Measurements from ENCODE around the gene LRRN3. TPM values are rescaled to one million over a fixed set of nuclear protein-coding genes. Genes with fewer than 3 reads are reported as not detected.

The LRRN3 gene
- total and polyA plus RNA-seq, 2 of the 8 experiments (the other 6 are each of a cell fraction or from before 2014, with no cell fraction given), result 0.20 to 0.32 TPM

- H3K4me2 ChIP-seq (ENCODE audit: insufficient read depth in 1 of 2, low read depth in 2 of 2, low read length in 2 of 2), result no peak overlapping the region
- no peak overlapping the region for H4K8ac ChIP-seq (ENCODE audit: extremely low read depth, insufficient read depth, low read length)
- H4K91ac ChIP-seq (replicated peaks; ENCODE audit: insufficient read length, low read length), result no peak overlapping the region
- DNase-seq (ENCODE audit: low read depth in 1 of 2, low spot score in 2 of 2) (no peak), FAIRE-seq (no peak)
- H2BK5ac ChIP-seq (ENCODE audit: low read depth, low read length), result no peak overlapping the region
- no peaks in the 10 kb centered on the region for H4K20me1 ChIP-seq (replicated peaks in 1 of 2; ENCODE audit: control insufficient read depth in 1 of 2, insufficient read depth in 2 of 2, low read length in 2 of 2)
- H2BK12ac ChIP-seq (ENCODE audit: low read depth, low read length), result no peak overlapping the region
- H2AFZ ChIP-seq (ENCODE audit: low read length), result no peak overlapping the region
- no peak overlapping the region; the same call in 1 of the 2 replicates for H3K18ac ChIP-seq (ENCODE audit: extremely low read depth, low read length)
- H3K79me1 ChIP-seq (ENCODE audit: low read depth, low read length), result no peaks in the 10 kb centered on the region
- ChIA-PET POLR2A (ENCODE audit: partially characterized antibody) (no interaction called here), CTCF (ENCODE audit: partially characterized antibody) (interaction anchor here (0.6 kb wide), 1 partner anchor 188 kb away, joined by 4 read pairs; no protein-coding TSS in a partner anchor)
- H2BK15ac ChIP-seq (ENCODE audit: low read length), result no peak overlapping the region
- 93% methylated on average over 6 of the region's 6 CpGs; no CpG with 5 or more reads in 1 of the 2 experiments for WGBS, 2 experiments (ENCODE audit: extremely low coverage in 1 of 2, insufficient coverage in 1 of 2, insufficient read length in 1 of 2, insufficient replicate concordance in 2 of 2, low coverage in 1 of 2, low lambda C conversion rate in 2 of 2, missing lambda C conversion rate in 1 of 2)
- H3K9me3 ChIP-seq (ENCODE audit: insufficient read depth in 2 of 2, low read depth in 1 of 2, low read length in 1 of 2), result no peaks in the 10 kb centered on the region
- H3K9ac ChIP-seq (replicated peaks in 1 of 4; ENCODE audit: extremely low read depth in 1 of 4, low read depth in 3 of 4, low read length in 3 of 4), result no peak overlapping the region
- no peak overlapping the region for H3K27ac ChIP-seq (ENCODE audit: low read depth, low read length)
- no peaks in the 10 kb centered on the region for H3K23me2 ChIP-seq (ENCODE audit: low read depth, low read length)
- no peaks in the 10 kb centered on the region for H3K4me1 ChIP-seq (replicated peaks in 1 of 4; ENCODE audit: control insufficient read depth in 3 of 4, insufficient read depth in 4 of 4, low read length in 3 of 4)
- H4K5ac ChIP-seq (ENCODE audit: insufficient read length, low read depth, low read length), result no peak overlapping the region
- no peak overlapping the region for H2BK120ac ChIP-seq (replicated peaks; ENCODE audit: low read depth, low read length)
- H3K36me3 ChIP-seq (ENCODE audit: control insufficient read depth in 2 of 4, insufficient read depth in 4 of 4, low read length in 3 of 4), result no peaks in the 10 kb centered on the region
- H2AK5ac ChIP-seq (ENCODE audit: low read depth, low read length), result no peak overlapping the region
- no peak overlapping the region for H3K56ac ChIP-seq (replicated peaks; ENCODE audit: insufficient read length, low read depth, low read length)
- no peak overlapping the region for H3K4ac ChIP-seq (replicated peaks; ENCODE audit: insufficient read length, low read depth, low read length)
- no peak overlapping the region for H3K14ac ChIP-seq (ENCODE audit: insufficient read length)
- H3K23ac ChIP-seq (ENCODE audit: insufficient read length), result no peak overlapping the region
- no peak overlapping the region for H2BK20ac ChIP-seq (ENCODE audit: low read length)
- H3K79me2 ChIP-seq (ENCODE audit: control insufficient read depth in 1 of 2, insufficient read depth in 2 of 2, low read length in 2 of 2), result no peaks in the 10 kb centered on the region
- no peaks in the 10 kb centered on the region for H3K27me3 ChIP-seq (replicated peaks in 1 of 4; ENCODE audit: control insufficient read depth in 3 of 4, extremely low read depth in 1 of 4, insufficient read depth in 3 of 4, low read length in 3 of 4)
- no peak overlapping the region for H3K4me3 ChIP-seq (ENCODE audit: extremely low read depth in 1 of 4, insufficient read depth in 2 of 4, low read depth in 3 of 4, low read length in 4 of 4)
- TF ChIP-seq RAD21 (IDR thresholded peaks at IDR 0.05 in 1 of 2, conservative IDR thresholded peaks at IDR 0.05 in 1 of 2; ENCODE audit: low read depth in 2 of 2, low read length in 2 of 2), result no peak
- no peak for TF ChIP-seq SP4 (IDR thresholded peaks at IDR 0.05; ENCODE audit: low read length)
- TF ChIP-seq KDM4A (IDR thresholded peaks at IDR 0.05; ENCODE audit: low read depth, low read length, severe bottlenecking), result no peak
- no peak for TF ChIP-seq TBP (IDR thresholded peaks at IDR 0.05; ENCODE audit: low read depth, low read length)
- TF ChIP-seq, protein P1, sequence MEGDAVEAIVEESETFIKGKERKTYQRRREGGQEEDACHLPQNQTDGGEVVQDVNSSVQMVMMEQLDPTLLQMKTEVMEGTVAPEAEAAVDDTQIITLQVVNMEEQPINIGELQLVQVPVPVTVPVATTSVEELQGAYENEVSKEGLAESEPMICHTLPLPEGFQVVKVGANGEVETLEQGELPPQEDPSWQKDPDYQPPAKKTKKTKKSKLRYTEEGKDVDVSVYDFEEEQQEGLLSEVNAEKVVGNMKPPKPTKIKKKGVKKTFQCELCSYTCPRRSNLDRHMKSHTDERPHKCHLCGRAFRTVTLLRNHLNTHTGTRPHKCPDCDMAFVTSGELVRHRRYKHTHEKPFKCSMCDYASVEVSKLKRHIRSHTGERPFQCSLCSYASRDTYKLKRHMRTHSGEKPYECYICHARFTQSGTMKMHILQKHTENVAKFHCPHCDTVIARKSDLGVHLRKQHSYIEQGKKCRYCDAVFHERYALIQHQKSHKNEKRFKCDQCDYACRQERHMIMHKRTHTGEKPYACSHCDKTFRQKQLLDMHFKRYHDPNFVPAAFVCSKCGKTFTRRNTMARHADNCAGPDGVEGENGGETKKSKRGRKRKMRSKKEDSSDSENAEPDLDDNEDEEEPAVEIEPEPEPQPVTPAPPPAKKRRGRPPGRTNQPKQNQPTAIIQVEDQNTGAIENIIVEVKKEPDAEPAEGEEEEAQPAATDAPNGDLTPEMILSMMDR (IDR thresholded peaks at IDR 0.05; ENCODE audit: control extremely low read depth in 1 of 3, insufficient read depth in 1 of 3, low read depth in 1 of 3, low read length in 3 of 3), result no peak
- TF ChIP-seq SUZ12 (IDR thresholded peaks at IDR 0.05; ENCODE audit: low read length), result no peak
- TF ChIP-seq POU5F1 (IDR thresholded peaks at IDR 0.05; ENCODE audit: low read depth, low read length), result no peak
- no peak for TF ChIP-seq KDM1A (IDR thresholded peaks at IDR 0.05; ENCODE audit: borderline replicate concordance, low read length)
- no peak for TF ChIP-seq EGR1 (IDR thresholded peaks at IDR 0.05; ENCODE audit: borderline replicate concordance, low read depth, low read length)
- TF ChIP-seq ATF2 (IDR thresholded peaks at IDR 0.05; ENCODE audit: low read length), result no peak
Observed at GRCh38 chr7:111074748-111075146, 16.2 kb upstream of the LRRN3 start.

Data from H1 (cell line).